WTC11 (cell line): ENCODE measurements around the gene RBM10. TPM values are rescaled to one million over a fixed set of nuclear protein-coding genes. Genes with fewer than 3 reads are reported as not detected.

ENCODE experiments used
- ATAC-seq: fragments of 200-7000 bp; cut with Tn5 transposase; 2 replicates; pipeline ENCODE4 v1.10.0; 2021; ENCODE audit warnings: mild to moderate bottlenecking, moderate library complexity
- CTCF ChIA-PET: fragments of 300-600 bp; sonication (Branson Sonifier 250); formaldehyde crosslinking; loops from one replicate; lab custom pipeline; 2021; ENCODE audit warnings: antibody characterized with exemption; lab: Charles Lee
- POLR2A ChIA-PET: fragments of 350-600 bp; sonication (Branson Sonifier 250); formaldehyde crosslinking; loops from one replicate; lab custom pipeline; 2021; ENCODE audit warnings: antibody characterized with exemption; lab: Charles Lee
- DNase-seq: peaks from one replicate; pipeline ENCODE4 v3.0.0; 2021; ENCODE audit warnings: low spot score
- H3K27ac Mint-ChIP-seq: 2 replicates; pipeline ENCODE4 v1.8.0; 2021; ENCODE audit warnings: mixed read lengths
- H3K27me3 Mint-ChIP-seq: 2 replicates; pipeline ENCODE4 v1.8.0; 2021; ENCODE audit warnings: low read depth, mild to moderate bottlenecking, moderate library complexity, mixed read lengths
- H3K36me3 Mint-ChIP-seq: 2 replicates; pipeline ENCODE4 v1.8.0; 2021; ENCODE audit warnings: mixed read lengths
- H3K4me1 Mint-ChIP-seq: 2 replicates; pipeline ENCODE4 v1.8.0; 2022; ENCODE audit warnings: mixed read lengths
- H3K4me3 Mint-ChIP-seq: 2 replicates; pipeline ENCODE4 v1.8.0; 2021; ENCODE audit warnings: mild to moderate bottlenecking, moderate library complexity, mixed read lengths
- H3K9me3 Mint-ChIP-seq: 2 replicates; pipeline ENCODE4 v1.8.0; 2021; ENCODE audit warnings: mixed read lengths
- AR ChIP-seq: fragments of 250-450 bp; sonication (Bioruptor Pico); IDR thresholded peaks from 2 replicates; pipeline ENCODE4 v1.9.0; 2021; ENCODE audit warnings: mild to moderate bottlenecking
- CREM ChIP-seq: sonication (generic); formaldehyde crosslinking; IDR thresholded peaks from 2 replicates; pipeline ENCODE4 v1.8.1; 2022; ENCODE audit warnings: mild to moderate bottlenecking, missing genetic modification reagents, moderate library complexity
- E2F4 ChIP-seq: sonication (generic); formaldehyde crosslinking; IDR thresholded peaks from 2 replicates; pipeline ENCODE4 v1.8.1; 2022; ENCODE audit warnings: low read depth, mild to moderate bottlenecking, moderate library complexity, missing genetic modification reagents, borderline replicate concordance
- E2F5 ChIP-seq: sonication (generic); formaldehyde crosslinking; IDR thresholded peaks from 2 replicates; pipeline ENCODE4 v1.8.1; 2022; ENCODE audit warnings: mild to moderate bottlenecking, moderate library complexity, missing genetic modification reagents
- ELF4 ChIP-seq: sonication (generic); formaldehyde crosslinking; IDR thresholded peaks from 2 replicates; pipeline ENCODE4 v1.8.1; 2022; ENCODE audit warnings: low read depth, mild to moderate bottlenecking, moderate library complexity, missing genetic modification reagents
- ETV6 ChIP-seq: sonication (generic); formaldehyde crosslinking; IDR thresholded peaks from 2 replicates; pipeline ENCODE4 v1.8.1; 2022; ENCODE audit warnings: mild to moderate bottlenecking, missing genetic modification reagents
- FOXJ3 ChIP-seq: sonication (generic); formaldehyde crosslinking; IDR thresholded peaks from 2 replicates; pipeline ENCODE4 v1.9.0; 2021; ENCODE audit warnings: missing genetic modification reagents, mild to moderate bottlenecking, borderline replicate concordance
- IRF2 ChIP-seq: sonication (generic); formaldehyde crosslinking; IDR thresholded peaks from 2 replicates; pipeline ENCODE4 v1.8.0; 2022; ENCODE audit warnings: low read depth, missing genetic modification reagents, borderline replicate concordance
- JUN ChIP-seq: sonication (generic); formaldehyde crosslinking; IDR thresholded peaks from 2 replicates; pipeline ENCODE4 v1.8.0; 2023; ENCODE audit warnings: mild to moderate bottlenecking, missing genetic modification reagents
- MYBL2 ChIP-seq: sonication (generic); formaldehyde crosslinking; IDR thresholded peaks from 2 replicates; pipeline ENCODE4 v1.8.1; 2023; ENCODE audit warnings: mild to moderate bottlenecking, moderate library complexity, missing genetic modification reagents
- NFATC4 ChIP-seq: fragments of 250-450 bp; sonication (Bioruptor Pico); IDR thresholded peaks from 2 replicates; pipeline ENCODE4 v1.9.0; 2021; ENCODE audit warnings: mild to moderate bottlenecking
- NFE2L1 ChIP-seq: sonication (generic); formaldehyde crosslinking; IDR thresholded peaks from 2 replicates; pipeline ENCODE4 v1.8.1; 2023; ENCODE audit warnings: missing genetic modification reagents
- NR2C2 ChIP-seq: sonication (generic); formaldehyde crosslinking; IDR thresholded peaks from 2 replicates; pipeline ENCODE4 v1.8.0; 2022; ENCODE audit warnings: mild to moderate bottlenecking, missing genetic modification reagents
- NR3C1 ChIP-seq: sonication (generic); formaldehyde crosslinking; conservative IDR thresholded peaks from 2 replicates; pipeline ENCODE4 v1.8.1; 2023; ENCODE audit warnings: low read depth, mild to moderate bottlenecking, missing genetic modification reagents
- SMAD3 ChIP-seq: sonication (generic); formaldehyde crosslinking; IDR thresholded peaks from 2 replicates; pipeline ENCODE4 v1.8.0; 2022; ENCODE audit warnings: missing genetic modification reagents, mild to moderate bottlenecking, borderline replicate concordance
- SP1 ChIP-seq: sonication (generic); formaldehyde crosslinking; conservative IDR thresholded peaks from 2 replicates; pipeline ENCODE4 v1.8.1; 2022; ENCODE audit warnings: missing genetic modification reagents
- TCF7 ChIP-seq: sonication (generic); formaldehyde crosslinking; IDR thresholded peaks from 2 replicates; pipeline ENCODE4 v1.8.0; 2022; ENCODE audit warnings: mild to moderate bottlenecking, low read depth, missing genetic modification reagents, moderate library complexity
- TEAD1 ChIP-seq: sonication (generic); formaldehyde crosslinking; IDR thresholded peaks from 2 replicates; pipeline ENCODE4 v1.8.0; 2022; ENCODE audit warnings: mild to moderate bottlenecking, missing genetic modification reagents
- TP53 ChIP-seq: sonication (generic); formaldehyde crosslinking; IDR thresholded peaks from 2 replicates; pipeline ENCODE4 v1.8.1; 2023; ENCODE audit warnings: mild to moderate bottlenecking, missing genetic modification reagents
- USF1 ChIP-seq: sonication (generic); formaldehyde crosslinking; IDR thresholded peaks from 2 replicates; pipeline ENCODE4 v1.8.0; 2022; ENCODE audit warnings: mild to moderate bottlenecking, missing genetic modification reagents
- ZNF121 ChIP-seq: sonication (generic); formaldehyde crosslinking; IDR thresholded peaks from 2 replicates; pipeline ENCODE4 v1.8.0; 2023; ENCODE audit warnings: missing genetic modification reagents
- ZNF317 ChIP-seq: sonication (generic); formaldehyde crosslinking; IDR thresholded peaks from 2 replicates; pipeline ENCODE4 v1.8.1; 2023; ENCODE audit warnings: low read depth, mild to moderate bottlenecking, moderate library complexity, missing genetic modification reagents, borderline replicate concordance
- ZNF416 ChIP-seq: fragments of 250-450 bp; sonication (Bioruptor Pico); IDR thresholded peaks from 2 replicates; pipeline ENCODE4 v1.9.0; 2021; ENCODE audit warnings: mild to moderate bottlenecking, inconsistent platforms
- ZNF423 ChIP-seq: fragments of 250-450 bp; sonication (Bioruptor Pico); IDR thresholded peaks from 2 replicates; pipeline ENCODE4 v2.1.2; 2022; ENCODE audit warnings: mild to moderate bottlenecking, moderate library complexity
- ZNF671 ChIP-seq: fragments of 250-450 bp; sonication (Bioruptor Pico); IDR thresholded peaks from 2 replicates; pipeline ENCODE4 v1.8.0; 2021; ENCODE audit warnings: mild to moderate bottlenecking
- total RNA-seq: library from RNA; stranded (reverse); gene quantifications from 3 replicates; pipeline ENCODE4 v1.2.3, GENCODE V29; 2021
- TF ChIP-seq, protein P1 (sequence below): sonication (generic); formaldehyde crosslinking; IDR thresholded peaks from 2 replicates; pipeline ENCODE4 v1.8.1; 2022; ENCODE audit warnings: mild to moderate bottlenecking, missing genetic modification reagents, moderate library complexity, borderline replicate concordance
- TF ChIP-seq, protein P2 (sequence below): fragments of 250-450 bp; sonication (Bioruptor Pico); IDR thresholded peaks from 2 replicates; pipeline ENCODE4 v2.1.2; 2022; ENCODE audit warnings: mild to moderate bottlenecking, moderate library complexity

RBM10 gene
- total RNA-seq, 1 experiment from 2014 or later = 66.1 TPM

DNA sequence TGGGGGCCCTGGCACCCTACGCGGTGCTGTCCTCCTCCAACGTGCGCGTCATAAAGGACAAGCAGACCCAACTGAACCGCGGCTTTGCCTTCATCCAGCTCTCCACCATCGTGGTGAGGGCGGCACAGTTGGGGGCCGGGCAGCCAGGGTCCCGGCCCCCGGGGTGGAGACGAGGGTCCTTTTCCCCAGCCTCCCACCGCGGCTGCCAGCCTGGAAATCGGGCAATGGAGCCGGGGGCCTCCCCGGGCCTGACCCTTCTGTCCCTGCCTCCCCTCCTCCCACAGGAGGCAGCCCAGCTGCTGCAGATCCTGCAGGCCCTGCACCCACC lies 34.9 kb downstream of the RBM10 start:
- no peak for DNase-seq
- Mint-ChIP-seq H3K4me1 (no peaks in the 10 kb centered on the region), H3K36me3 (peaks cover 28% of the 10 kb centered on the region), H3K9me3 (no peaks in the 10 kb centered on the region), H3K27ac (no peak overlapping the region), H3K4me3 (no peak overlapping the region), H3K27me3 (no peaks in the 10 kb centered on the region)
- POLR2A ChIA-PET = no interaction called here
- no peak for ATAC-seq
- TF ChIP-seq MYBL2 (CRISPR knock-in tag) = no peak
- no peak for TF ChIP-seq ZNF121 (CRISPR knock-in tag)
- no peak for TF ChIP-seq IRF2 (CRISPR knock-in tag)
- no peak for TF ChIP-seq USF1 (CRISPR knock-in tag)
- no peak for TF ChIP-seq SP1 (CRISPR knock-in tag)
- no peak for TF ChIP-seq ETV6
- TF ChIP-seq, protein P1, sequence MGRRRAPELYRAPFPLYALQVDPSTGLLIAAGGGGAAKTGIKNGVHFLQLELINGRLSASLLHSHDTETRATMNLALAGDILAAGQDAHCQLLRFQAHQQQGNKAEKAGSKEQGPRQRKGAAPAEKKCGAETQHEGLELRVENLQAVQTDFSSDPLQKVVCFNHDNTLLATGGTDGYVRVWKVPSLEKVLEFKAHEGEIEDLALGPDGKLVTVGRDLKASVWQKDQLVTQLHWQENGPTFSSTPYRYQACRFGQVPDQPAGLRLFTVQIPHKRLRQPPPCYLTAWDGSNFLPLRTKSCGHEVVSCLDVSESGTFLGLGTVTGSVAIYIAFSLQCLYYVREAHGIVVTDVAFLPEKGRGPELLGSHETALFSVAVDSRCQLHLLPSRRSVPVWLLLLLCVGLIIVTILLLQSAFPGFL (CRISPR knock-in tag) = no peak
- TF ChIP-seq NFATC4 (CRISPR knock-in tag) = no peak
- no peak for TF ChIP-seq ZNF423 (CRISPR knock-in tag)
- no peak for TF ChIP-seq JUN (CRISPR knock-in tag)
- TF ChIP-seq CREM (CRISPR knock-in tag) = no peak
- no peak for TF ChIP-seq E2F5 (CRISPR knock-in tag)
- TF ChIP-seq NR2C2 (CRISPR knock-in tag) = no peak
- TF ChIP-seq FOXJ3 (CRISPR knock-in tag) = no peak
- no peak for TF ChIP-seq ELF4 (CRISPR knock-in tag)
- TF ChIP-seq, protein P2, sequence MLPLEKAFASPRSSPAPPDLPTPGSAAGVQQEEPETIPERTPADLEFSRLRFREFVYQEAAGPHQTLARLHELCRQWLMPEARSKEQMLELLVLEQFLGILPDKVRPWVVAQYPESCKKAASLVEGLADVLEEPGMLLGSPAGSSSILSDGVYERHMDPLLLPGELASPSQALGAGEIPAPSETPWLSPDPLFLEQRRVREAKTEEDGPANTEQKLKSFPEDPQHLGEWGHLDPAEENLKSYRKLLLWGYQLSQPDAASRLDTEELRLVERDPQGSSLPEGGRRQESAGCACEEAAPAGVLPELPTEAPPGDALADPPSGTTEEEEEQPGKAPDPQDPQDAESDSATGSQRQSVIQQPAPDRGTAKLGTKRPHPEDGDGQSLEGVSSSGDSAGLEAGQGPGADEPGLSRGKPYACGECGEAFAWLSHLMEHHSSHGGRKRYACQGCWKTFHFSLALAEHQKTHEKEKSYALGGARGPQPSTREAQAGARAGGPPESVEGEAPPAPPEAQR (CRISPR knock-in tag) = no peak
- no peak for TF ChIP-seq TEAD1 (CRISPR knock-in tag)
- no peak for TF ChIP-seq TCF7 (CRISPR knock-in tag)
- no peak for TF ChIP-seq ZNF671 (CRISPR knock-in tag)
- no peak for TF ChIP-seq SMAD3 (CRISPR knock-in tag)
- CTCF ChIA-PET = no interaction called here

GRCh38 chrX:47180346-47180745 lies 35.3 kb downstream of the RBM10 start:
- CTCF ChIA-PET = no interaction called here
- TF ChIP-seq E2F4 (CRISPR knock-in tag) (no peak), NFE2L1 (CRISPR knock-in tag) (no peak), AR (no peak), ZNF416 (CRISPR knock-in tag) (no peak), TP53 (CRISPR knock-in tag) (no peak), ZNF317 (CRISPR knock-in tag) (no peak), NR3C1 (CRISPR knock-in tag) (no peak)
- Mint-ChIP-seq H3K27ac (no peak overlapping the region), H3K36me3 (peaks cover 28% of the 10 kb centered on the region), H3K9me3 (no peaks in the 10 kb centered on the region), H3K4me1 (no peaks in the 10 kb centered on the region), H3K27me3 (no peaks in the 10 kb centered on the region), H3K4me3 (no peak overlapping the region)
- no peak for ATAC-seq
- POLR2A ChIA-PET = no interaction called here
- no peak for DNase-seq
